Neural crest cell (in vitro differentiated cells): Measurements from ENCODE around the gene MAP3K2. TPM values are rescaled to one million over a fixed set of nuclear protein-coding genes. Genes with fewer than 3 reads are reported as not detected.

Experiments used
- DNase-seq: peaks from one replicate; pipeline ENCODE4 v3.0.0; 2021; ENCODE audit warnings: low read depth, mixed read lengths, low spot score
- H3K27ac Mint-ChIP-seq: one replicate; pipeline ENCODE4 v1.8.0; 2021; ENCODE audit warnings: mild to moderate bottlenecking, mixed read lengths; ENCODE audit not compliant: unreplicated experiment
- H3K27me3 Mint-ChIP-seq: 2 replicates; pipeline ENCODE4 v1.8.0; 2021; ENCODE audit warnings: low read depth, mild to moderate bottlenecking, mixed read lengths
- H3K36me3 Mint-ChIP-seq: 2 replicates; pipeline ENCODE4 v1.8.0; 2021; ENCODE audit warnings: low read depth, mild to moderate bottlenecking, mixed read lengths
- H3K4me1 Mint-ChIP-seq: 2 replicates; pipeline ENCODE4 v1.8.0; 2021; ENCODE audit warnings: mixed read lengths
- H3K4me3 Mint-ChIP-seq: one replicate; pipeline ENCODE4 v1.8.0; 2021; ENCODE audit warnings: mild to moderate bottlenecking, mixed read lengths
- H3K9me3 Mint-ChIP-seq: 2 replicates; pipeline ENCODE4 v1.8.0; 2021; ENCODE audit warnings: mixed read lengths
- total RNA-seq: library from RNA; stranded (reverse); gene quantifications from 2 replicates; pipeline ENCODE4 v1.2.1, GENCODE V29; 2021
- TF ChIP-seq, protein P1 (sequence below): fragments of 200-600 bp; sonication (generic); conservative IDR thresholded peaks from 2 replicates; pipeline ENCODE4 v1.5.0; 2021; ENCODE audit warnings: antibody characterized with exemption, mild to moderate bottlenecking

The MAP3K2 gene
- total RNA-seq, 1 donor from 2014 or later: 35.1 TPM

DNA sequence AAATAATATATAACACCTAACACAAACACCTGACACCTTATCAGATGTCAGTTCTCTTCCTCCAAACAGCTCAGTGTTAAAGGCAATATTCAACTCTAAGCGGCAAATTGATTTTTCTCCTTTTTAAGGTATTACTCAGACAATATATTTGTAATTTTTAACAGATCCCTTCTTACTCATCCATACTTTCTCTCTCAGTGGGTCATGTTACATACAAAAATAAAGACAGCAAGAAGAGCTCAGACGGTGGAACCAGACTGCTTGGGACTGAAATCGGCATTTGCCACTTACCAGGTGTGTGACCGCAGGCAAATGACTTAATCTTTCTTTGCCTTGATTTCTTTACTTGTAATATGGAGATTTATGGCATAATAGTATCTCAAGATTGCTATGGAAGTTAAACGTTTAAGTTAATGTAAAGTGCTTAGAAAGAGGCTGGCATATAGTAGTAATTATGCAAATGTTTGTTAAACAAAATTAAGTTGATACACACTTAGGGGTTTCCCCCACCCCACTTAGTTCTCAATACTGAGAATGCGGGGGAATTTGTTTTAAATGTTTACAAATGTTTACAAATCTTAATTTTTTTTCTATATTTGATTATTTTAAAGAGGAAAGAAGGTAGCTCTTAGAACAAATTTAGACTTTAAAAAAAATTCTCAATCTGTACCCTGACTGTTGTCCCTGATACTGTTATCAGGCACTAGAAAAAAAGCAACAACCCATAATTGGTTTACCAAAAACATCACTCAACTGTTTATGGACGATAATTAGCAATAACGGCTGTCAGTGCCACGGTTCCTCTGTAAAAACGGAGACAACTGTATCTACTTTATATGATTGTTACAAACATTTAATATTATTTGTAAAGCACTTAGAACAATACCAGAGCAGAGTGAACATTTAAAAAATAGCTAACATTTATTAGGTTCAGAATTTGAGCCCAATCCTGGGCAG lies 25.6 kb downstream of the MAP3K2 start:
- H3K4me1 Mint-ChIP-seq: peaks cover 19% of the 10 kb centered on the region
- no peaks in the 10 kb centered on the region for H3K27me3 Mint-ChIP-seq
- H3K4me3 Mint-ChIP-seq: no peak overlapping the region
- H3K9me3 Mint-ChIP-seq: no peaks in the 10 kb centered on the region
- DNase-seq: no peak
- H3K27ac Mint-ChIP-seq: no peak overlapping the region
- TF ChIP-seq, protein P1, sequence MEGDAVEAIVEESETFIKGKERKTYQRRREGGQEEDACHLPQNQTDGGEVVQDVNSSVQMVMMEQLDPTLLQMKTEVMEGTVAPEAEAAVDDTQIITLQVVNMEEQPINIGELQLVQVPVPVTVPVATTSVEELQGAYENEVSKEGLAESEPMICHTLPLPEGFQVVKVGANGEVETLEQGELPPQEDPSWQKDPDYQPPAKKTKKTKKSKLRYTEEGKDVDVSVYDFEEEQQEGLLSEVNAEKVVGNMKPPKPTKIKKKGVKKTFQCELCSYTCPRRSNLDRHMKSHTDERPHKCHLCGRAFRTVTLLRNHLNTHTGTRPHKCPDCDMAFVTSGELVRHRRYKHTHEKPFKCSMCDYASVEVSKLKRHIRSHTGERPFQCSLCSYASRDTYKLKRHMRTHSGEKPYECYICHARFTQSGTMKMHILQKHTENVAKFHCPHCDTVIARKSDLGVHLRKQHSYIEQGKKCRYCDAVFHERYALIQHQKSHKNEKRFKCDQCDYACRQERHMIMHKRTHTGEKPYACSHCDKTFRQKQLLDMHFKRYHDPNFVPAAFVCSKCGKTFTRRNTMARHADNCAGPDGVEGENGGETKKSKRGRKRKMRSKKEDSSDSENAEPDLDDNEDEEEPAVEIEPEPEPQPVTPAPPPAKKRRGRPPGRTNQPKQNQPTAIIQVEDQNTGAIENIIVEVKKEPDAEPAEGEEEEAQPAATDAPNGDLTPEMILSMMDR: no peak
- peaks cover 4% of the 10 kb centered on the region for H3K36me3 Mint-ChIP-seq

DNA sequence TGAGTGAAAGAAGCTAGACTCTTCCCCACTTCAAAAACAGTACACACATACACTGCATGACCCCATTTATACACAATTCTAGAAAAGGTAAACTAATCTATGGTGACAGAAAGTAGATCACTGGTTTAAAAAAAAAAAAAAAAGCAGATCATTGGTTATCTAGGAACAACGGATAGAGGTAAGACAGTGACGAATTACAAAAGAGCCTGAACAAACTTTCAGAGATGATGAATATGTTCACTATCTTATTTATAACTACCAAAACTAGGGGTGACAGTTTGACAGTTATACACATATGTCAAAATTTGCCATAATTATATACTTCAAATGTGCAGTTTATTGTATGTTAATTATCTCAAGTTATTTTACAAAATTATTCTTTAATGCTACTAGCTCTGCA lies 27.5 kb downstream of the MAP3K2 start:
- no peak overlapping the region for H3K27ac Mint-ChIP-seq
- peaks cover 13% of the 10 kb centered on the region for H3K4me1 Mint-ChIP-seq
- TF ChIP-seq, protein P1: no peak
- H3K27me3 Mint-ChIP-seq: no peaks in the 10 kb centered on the region
- H3K9me3 Mint-ChIP-seq: peaks cover 3% of the 10 kb centered on the region
- DNase-seq: no peak
- peaks cover 8% of the 10 kb centered on the region for H3K36me3 Mint-ChIP-seq
- H3K4me3 Mint-ChIP-seq: no peak overlapping the region

DNA sequence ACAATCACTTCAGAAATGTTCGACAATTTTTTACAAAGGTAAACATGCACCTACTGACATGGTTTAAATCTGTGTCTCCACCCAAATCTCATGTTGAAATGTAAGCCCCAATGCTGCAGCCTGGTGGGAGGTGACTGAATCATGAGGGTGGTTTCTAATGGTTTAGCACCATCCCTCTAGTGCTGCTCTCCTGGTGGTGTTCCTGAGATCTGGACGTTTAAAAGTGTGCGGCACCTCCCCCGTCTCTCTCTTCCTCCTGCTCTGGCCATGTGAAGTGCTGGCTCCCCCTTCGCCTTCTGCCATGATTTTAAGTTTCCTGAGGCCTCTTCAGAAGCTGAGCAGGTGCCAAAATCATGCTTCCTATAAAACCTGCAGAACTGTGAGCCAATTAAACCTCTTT lies 28.3 kb downstream of the MAP3K2 start:
- peaks cover 3% of the 10 kb centered on the region for H3K9me3 Mint-ChIP-seq
- no peaks in the 10 kb centered on the region for H3K27me3 Mint-ChIP-seq
- no peak for DNase-seq
- TF ChIP-seq, protein P1: no peak
- peaks cover 11% of the 10 kb centered on the region for H3K36me3 Mint-ChIP-seq
- H3K4me3 Mint-ChIP-seq: no peak overlapping the region
- H3K27ac Mint-ChIP-seq: no peak overlapping the region
- peaks cover 12% of the 10 kb centered on the region for H3K4me1 Mint-ChIP-seq

DNA sequence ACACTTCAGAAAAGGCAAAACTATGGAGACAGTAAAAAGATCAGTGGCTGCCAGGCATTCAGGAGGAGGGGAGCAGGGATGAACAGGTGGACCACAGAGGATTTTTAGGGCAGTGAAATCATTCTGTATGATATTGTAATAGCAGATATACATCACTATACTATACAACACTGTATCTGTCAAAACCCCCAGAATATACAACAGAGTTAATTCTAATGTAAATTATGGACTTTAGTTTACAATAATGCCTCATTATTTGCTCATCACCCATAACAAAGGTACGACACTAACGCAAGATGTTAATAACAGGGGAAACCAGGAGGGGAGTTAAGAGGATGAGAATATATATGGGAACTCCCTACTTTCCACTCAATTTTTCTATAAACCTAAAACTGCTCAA lies 28.8 kb downstream of the MAP3K2 start:
- Mint-ChIP-seq H3K4me3 (no peak overlapping the region), H3K27ac (no peak overlapping the region), H3K4me1 (peaks cover 10% of the 10 kb centered on the region), H3K9me3 (peaks cover 3% of the 10 kb centered on the region), H3K27me3 (no peaks in the 10 kb centered on the region), H3K36me3 (peaks cover 13% of the 10 kb centered on the region)
- no peak for DNase-seq
- TF ChIP-seq, protein P1: no peak

DNA sequence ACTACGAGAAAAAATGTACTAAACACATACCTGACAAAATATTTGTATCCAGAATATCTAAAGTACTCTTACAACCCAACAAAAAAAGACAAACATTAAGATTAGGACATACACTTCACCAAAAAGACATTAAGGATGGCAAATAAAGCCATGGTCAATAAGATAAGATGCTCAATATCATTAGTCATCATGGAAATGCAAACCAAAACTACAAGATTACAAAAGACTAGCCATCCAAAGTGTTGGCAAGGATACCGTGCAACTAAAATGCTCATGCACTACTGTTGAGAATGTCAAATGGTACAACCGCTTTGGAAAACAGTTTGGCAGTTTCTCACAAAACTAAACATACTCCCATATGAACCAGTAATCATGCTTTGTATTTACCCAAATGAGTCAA lies 29.7 kb downstream of the MAP3K2 start:
- Mint-ChIP-seq H3K9me3 (peaks cover 3% of the 10 kb centered on the region), H3K4me3 (no peak overlapping the region), H3K36me3 (peaks cover 13% of the 10 kb centered on the region), H3K27me3 (no peaks in the 10 kb centered on the region), H3K27ac (no peak overlapping the region), H3K4me1 (peaks cover 9% of the 10 kb centered on the region)
- TF ChIP-seq, protein P1: no peak
- DNase-seq: no peak
